Measurements from ENCODE around the gene MBD3L4.
"Not testable (repeated sequence)": the region's sequence is repeated elsewhere in the genome, so short reads cannot be mapped to it uniquely, and the experiment has no call there.

MBD3L4 gene

DNA sequence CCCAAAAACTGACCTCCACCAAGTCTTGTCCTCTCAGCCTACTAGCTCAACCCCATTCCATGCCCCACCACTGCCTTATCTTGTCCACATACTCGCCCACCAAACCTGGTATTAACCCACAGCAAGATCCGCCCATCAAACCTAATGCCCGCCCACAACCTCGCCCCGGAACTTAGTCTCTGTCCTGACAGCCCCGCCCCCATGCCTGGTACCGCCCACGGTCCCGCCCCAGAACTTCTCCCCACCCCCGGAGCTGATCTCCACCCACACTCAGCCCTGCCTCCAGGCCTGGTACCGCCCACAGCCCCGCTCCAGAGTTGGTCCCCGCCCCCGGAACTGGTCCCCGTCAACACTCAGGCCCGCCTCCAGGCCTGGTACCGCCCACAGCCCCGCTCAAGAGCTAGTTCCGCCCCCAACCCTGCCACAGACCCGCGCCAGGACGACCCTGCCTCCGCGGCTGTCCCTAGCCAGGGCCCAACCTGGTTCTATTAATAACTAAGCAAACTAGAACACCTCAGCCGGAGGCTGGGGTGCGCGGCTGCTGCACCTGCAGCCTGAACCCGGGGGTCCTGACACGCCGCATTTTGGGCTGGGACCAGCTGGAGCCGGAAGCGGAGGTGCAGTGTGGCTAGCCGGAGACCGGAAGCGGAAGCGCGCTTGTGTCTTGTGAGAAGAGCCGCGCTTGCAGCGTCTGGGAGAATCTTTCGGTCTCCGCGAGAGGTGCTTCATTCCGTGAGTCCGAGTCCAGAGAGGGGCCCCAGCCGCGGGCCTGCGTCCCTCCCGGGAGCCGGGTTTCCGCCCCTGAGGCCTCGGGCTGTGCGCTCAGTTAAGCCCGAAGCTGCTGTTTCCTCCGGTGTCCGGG, 29.3 kb upstream of the MBD3L4 start, which contains the start of gene ZNF557:
TSS of gene ZNF557 (plus strand) at position 662 of the 862 bp plus-strand sequence. CDS start 5,372 bp downstream, outside the sequence.
- H3K27ac ChIP-seq = peak within 1 kb of the TSS; percentile 69
- TF ChIP-seq, protein P1, sequence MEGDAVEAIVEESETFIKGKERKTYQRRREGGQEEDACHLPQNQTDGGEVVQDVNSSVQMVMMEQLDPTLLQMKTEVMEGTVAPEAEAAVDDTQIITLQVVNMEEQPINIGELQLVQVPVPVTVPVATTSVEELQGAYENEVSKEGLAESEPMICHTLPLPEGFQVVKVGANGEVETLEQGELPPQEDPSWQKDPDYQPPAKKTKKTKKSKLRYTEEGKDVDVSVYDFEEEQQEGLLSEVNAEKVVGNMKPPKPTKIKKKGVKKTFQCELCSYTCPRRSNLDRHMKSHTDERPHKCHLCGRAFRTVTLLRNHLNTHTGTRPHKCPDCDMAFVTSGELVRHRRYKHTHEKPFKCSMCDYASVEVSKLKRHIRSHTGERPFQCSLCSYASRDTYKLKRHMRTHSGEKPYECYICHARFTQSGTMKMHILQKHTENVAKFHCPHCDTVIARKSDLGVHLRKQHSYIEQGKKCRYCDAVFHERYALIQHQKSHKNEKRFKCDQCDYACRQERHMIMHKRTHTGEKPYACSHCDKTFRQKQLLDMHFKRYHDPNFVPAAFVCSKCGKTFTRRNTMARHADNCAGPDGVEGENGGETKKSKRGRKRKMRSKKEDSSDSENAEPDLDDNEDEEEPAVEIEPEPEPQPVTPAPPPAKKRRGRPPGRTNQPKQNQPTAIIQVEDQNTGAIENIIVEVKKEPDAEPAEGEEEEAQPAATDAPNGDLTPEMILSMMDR (conservative IDR thresholded peaks at IDR 0.05) = no peak

DNA sequence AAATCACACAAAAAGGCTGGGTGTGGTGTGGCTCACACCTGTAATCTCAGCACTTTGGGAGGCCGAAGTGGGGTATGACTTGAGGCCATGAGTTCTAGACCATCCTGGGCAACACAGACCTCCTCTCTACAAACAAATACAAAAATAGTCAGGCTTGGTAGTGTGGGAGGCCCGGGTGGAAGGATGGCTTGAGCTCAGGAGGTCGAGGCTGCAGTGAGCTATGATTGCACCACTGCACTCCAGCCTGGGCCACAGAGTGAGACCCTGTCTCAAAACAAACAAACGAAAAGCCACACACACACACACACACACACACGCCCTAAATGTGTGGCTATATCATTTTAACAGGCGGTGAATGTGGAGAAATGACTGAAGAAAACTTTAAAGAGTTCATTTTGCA, 28.6 kb upstream of the MBD3L4 start:
- H3K27ac ChIP-seq = peak overlapping the region; percentile 69; the same call in 1 of the 2 replicates
- TF ChIP-seq, protein P1 (conservative IDR thresholded peaks at IDR 0.05) = no peak

DNA sequence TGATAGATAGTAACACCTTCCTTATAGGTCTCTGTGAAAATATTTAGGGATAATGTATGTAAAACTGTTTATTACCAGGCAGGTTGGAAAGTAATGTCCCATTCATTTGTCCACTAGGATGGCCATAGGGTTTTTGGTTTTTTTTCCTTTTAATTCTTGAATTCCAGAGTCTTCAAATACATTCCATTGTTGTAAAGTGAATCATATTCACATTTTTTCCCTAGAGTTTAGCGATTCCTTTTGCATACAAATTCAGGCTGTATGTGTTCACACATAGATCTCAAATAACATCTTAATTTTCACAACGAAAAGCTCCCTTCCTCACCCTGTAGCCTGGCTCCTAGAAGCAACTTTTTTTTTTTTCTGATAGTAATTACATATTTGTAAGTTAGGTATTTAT, 27.7 kb upstream of the MBD3L4 start:
- H3K27ac ChIP-seq = no peak overlapping the region
- TF ChIP-seq, protein P1 (conservative IDR thresholded peaks at IDR 0.05) = no peak

DNA sequence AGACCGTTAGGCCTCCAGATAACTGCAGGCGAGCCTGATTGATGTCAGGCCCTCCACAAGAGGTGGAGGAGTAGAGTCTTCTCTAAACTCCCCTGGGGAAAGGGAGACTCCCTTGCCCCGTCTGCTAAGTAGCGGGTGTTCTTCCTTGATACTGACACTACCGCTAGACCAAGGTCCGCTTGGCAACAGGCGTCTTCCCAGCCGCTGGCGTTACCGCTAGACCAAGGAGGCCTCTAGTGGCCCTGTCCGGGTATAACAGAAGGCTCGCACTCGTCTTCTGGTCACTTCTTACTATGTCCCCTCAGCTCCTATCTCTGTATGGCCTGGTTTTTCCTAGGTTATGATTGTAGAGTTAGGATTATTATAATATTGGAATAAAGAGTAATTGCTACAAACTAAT, 27.1 kb upstream of the MBD3L4 start:
- H3K27ac ChIP-seq = not testable (repeated sequence)
- TF ChIP-seq, protein P1 (conservative IDR thresholded peaks at IDR 0.05) = peak; percentile 26; the same call in 1 of the 2 replicates

DNA sequence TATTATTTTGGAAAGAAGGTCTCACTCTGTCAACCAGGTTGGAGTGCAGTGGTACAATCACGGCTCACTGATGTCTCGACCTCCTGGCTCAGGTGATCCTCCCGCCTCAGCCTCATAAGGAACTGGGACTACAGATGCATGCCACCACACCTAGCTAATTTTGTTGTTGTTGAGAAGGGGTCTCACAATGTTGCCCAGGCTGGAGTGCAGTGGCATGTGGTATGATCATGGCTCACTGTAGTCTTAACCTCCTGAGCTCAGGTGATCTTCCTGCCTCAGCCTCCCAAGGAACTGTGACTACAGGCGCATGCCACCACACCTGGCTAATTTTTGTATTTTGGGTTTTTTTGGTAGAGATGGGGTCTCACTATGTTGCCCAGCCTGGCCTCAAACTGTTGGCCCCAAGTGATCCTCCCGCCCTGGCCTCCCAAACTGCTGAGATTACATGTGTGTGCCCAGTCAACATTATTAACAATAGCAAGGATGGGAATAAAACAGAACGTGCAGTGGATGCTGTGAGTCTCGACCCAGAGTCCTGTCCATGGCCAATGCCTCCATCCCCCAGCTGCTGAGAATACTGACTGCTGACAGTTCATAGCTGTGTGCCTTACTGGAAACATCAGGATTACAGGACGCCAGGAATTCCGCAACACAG, 23.9 kb upstream of the MBD3L4 start:
- TF ChIP-seq, protein P1 (conservative IDR thresholded peaks at IDR 0.05) = no peak
- H3K27ac ChIP-seq = no peak overlapping the region

DNA sequence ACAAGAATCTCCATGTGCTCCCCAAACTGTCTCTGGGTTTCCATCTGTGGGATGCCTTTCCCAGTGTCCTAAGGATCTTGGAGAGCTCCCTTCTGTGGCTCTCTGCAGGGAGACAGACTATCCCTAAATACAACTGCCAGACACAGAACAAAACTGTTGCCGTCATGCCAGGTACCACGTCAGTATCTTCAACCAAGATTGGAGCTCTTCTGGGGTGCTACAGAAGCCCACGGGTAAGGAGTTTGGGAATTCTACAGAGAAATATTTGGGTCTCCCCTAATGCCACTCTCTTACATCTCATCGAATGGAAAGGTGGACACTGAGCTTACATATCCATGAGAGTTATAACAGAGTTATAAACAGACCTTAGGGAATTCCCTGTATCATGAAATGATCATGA, 23.4 kb upstream of the MBD3L4 start:
- H3K27ac ChIP-seq = no peak overlapping the region
- TF ChIP-seq, protein P1 (conservative IDR thresholded peaks at IDR 0.05) = no peak

DNA sequence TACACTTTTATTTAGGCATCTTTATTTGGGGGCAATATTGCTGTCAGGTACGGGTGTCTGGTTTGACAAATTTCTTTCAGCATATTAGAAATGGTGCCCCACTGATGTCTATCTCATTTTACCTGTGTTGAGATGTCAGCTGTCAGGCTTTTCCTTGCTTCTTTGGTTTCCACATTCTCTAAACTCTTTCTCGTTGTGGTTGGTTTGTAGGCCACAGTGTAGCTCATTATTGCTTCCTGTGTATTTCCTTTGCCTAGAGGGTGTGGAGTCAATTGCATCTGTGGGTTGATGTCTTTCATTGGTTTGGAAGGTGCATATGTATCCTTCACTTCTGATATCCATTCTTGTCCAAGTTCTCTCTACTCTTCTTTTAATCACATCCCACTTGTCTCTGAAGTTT, 20.0 kb upstream of the MBD3L4 start:
- not testable (repeated sequence) for H3K27ac ChIP-seq

DNA sequence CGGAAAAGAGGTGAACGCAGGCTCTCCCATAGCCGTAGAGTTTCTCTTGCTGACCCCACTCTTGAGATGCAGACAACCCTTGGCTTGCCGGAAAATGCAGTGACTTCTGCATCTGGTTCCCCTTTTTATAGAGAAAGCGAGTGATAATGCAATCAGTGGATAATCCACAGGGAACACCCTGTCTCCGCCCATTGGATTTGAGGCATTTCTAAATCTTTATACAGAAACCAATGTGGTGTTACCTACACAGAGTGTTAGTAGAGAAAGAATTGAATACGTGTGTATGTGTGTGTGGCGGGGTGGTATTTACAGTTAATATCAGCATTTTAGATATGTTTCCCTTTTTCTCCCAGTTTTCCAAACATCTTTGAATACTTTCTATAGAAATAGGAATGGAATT, 18.6 kb upstream of the MBD3L4 start, which contains the start of gene MBD3L3:
TSS of gene MBD3L3 (minus strand) at position 101 of the 400 bp plus-strand sequence. CDS start at position 30, 71 bp downstream.
- not testable (repeated sequence) for H3K27ac ChIP-seq

DNA sequence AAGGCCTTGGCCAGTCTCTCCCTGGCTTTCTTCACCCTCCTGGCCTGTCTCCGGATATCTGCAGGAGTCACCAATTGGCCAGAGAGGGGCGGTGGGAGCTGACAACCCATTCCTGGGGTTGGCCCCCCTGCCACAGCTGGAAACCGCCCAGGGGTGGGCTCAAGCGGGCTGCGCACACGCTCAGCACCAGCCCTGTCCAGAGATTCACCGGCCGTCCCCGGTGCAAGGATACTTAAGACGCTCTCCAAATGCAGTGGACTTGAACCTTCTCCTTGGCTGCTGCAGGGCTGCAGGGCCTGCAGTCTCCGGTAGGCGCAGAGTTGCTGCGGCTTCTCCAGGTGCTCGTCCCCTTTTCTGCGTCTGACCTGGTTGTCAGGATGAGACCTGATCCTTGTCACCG, 16.4 kb upstream of the MBD3L4 start:
- H3K27ac ChIP-seq = not testable (repeated sequence)

DNA sequence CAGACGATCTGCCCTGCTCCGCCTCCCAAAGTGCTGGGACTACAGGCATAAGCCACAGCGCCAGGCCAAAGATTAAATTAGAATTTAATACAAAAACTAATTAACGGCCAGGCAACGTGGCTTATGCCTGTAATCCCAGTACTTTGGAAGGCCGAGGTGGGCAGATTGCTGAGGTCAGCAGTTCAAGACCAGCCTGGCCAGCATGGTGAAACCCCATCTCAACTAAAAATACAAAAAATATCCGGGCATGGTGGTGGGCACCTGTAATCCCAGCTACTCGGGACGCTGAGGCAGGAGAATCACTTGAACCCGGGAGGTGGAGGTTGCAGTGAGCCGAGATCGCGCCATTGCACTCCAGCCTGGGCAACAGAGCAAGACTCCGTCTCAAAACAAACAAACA, 15.7 kb upstream of the MBD3L4 start:
- not testable (repeated sequence) for H3K27ac ChIP-seq

DNA sequence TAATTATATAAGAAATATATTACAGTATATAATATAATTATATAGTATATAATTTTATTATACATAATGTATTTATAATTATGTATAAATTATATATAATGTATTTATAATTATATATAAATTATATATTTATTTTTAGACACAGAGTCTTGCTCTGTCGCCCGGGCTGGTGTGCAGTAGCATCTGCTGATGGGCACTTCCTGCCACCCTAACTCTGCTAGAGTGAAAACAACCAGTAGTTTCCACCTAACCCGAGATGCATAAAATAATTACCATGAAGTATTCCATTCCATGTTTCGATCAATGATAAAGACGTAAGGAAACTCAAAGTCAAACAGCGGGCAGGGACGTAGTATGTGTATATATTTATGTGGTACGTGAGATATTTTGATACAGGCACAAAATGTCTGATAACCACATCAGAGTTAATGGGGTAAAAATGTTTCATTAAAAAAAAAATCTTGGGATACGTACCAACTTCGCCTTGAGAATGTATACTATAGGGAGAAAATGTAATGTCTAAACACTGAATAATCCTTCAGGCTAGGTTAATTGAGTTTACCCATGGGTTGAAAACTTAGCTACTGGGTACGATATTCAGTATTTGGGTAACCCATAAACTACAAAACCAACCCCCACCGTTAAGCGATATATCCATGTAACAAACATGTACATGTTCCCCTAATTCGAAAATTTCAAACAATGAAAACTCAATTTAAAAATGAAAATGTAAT, 14.8 kb upstream of the MBD3L4 start:
- not testable (repeated sequence) for H3K27ac ChIP-seq

DNA sequence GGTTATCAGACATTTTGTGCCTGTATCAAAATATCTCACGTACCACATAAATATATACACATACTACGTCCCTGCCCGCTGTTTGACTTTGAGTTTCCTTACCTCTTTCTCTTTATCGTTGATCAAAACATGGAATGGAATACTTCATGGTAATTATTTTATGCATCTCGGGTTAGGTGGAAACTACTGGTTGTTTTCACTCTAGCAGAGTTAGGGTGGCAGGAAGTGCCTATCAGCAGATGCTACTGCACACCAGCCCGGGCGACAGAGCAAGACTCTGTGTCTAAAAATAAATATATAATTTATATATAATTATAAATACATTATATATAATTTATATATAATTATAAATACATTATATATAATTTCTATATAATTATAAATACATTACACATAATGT, 12.9 kb upstream of the MBD3L4 start:
- H3K27ac ChIP-seq = not testable (repeated sequence)

Measured in VCaP (cell line).